HG03520 (cell line): ENCODE data around the gene SCFD2.
A peak's percentile ranks its signal among the peaks of the same experiment; 100 is the strongest.

ENCODE experiments used
- ATAC-seq: cut with Tn5 transposase; IDR thresholded peaks from one replicate; pipeline ENCODE4 v1.9.1; 2021; ENCODE audit warnings: mild to moderate bottlenecking, moderate library complexity; ENCODE audit not compliant: unreplicated experiment

The SCFD2 gene

GRCh38 chr4:53118676-53119075 lies 247.2 kb downstream of the SCFD2 start:
- no peak for ATAC-seq

DNA sequence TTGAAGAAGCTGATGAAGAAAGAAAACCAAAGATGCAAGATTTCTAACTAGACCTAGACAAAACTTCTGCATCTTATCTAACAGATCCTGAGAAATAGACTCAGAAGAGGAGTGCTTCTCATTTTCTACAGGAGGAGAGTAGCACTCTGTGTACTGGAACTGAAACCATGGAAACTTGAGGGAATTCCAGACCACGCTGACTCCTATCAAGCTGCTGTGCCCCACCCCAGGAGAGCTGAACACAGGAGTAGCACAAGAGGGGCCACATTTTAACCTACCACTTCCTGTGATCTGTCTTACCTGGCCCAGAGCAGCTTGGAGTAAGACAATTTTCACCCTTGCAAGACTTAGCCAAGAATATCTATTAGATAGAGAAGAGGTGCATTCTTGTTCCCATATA lies 248.9 kb downstream of the SCFD2 start:
- ATAC-seq, result no peak

- peak; percentile 53 for ATAC-seq
Observed at GRCh38 chr4:53113431-53114225, 252.2 kb downstream of the SCFD2 start.

DNA sequence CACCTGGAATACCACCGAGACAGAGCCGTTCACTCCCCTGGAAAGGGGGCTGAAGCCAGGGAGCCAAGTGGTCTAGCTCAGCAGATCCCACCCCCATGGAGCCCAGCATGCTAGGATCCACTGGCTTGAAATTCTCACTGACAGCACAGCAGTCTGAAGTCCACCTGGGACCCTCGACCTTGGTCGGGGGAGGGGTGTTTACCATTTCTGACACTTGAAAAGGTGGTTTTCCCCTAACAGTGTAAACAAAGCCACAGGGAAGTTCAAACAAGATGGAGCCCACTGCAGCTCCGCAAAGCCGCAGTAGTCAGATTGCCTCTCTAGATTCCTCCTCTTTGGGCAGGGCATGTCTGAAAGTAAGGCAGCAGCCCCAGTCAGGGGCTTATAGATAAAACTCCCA lies 260.5 kb downstream of the SCFD2 start:
- no peak for ATAC-seq

DNA sequence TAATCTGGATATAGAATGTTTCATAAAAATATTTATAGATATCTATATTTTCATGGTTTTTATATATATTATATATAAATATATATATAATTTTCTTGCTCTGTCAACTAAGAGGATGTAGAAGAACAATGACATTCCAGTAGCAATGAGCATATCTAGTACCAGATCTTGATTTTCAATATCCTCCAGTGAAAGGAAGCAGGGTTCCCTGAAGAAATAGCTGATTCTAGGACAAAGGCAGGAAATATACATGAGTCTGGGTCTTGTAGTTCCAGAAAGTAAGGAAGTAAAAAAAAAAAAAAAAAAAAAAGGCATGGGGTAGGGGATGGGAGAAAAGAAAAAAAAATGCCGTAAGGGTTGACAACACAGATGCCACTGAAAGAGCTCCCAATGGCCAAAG lies 262.4 kb downstream of the SCFD2 start:
- ATAC-seq, result no peak

DNA sequence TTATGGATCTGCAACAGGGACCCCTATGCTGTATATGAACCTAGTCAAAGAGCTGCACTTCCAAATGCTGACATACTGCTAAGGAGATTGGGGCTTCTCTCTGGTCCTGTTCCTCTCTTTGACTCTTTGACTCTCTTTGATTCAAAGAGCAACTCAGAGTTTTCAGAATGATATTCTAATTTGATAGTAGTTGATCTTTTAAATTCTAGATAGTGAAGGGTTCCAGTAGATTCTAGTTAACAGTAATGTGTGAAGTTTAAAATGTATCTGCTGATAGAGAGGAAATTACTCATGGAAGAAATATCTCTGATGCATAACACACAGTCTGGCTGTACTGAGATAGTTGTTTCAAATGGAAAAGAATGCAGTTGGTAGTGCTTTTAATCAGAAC lies 264.7 kb downstream of the SCFD2 start:
- ATAC-seq, result no peak

GRCh38 chr4:53100501-53101190 lies 265.2 kb downstream of the SCFD2 start:
- ATAC-seq, result no peak

GRCh38 chr4:53098681-53099121 lies 267.2 kb downstream of the SCFD2 start:
- ATAC-seq, result no peak

DNA sequence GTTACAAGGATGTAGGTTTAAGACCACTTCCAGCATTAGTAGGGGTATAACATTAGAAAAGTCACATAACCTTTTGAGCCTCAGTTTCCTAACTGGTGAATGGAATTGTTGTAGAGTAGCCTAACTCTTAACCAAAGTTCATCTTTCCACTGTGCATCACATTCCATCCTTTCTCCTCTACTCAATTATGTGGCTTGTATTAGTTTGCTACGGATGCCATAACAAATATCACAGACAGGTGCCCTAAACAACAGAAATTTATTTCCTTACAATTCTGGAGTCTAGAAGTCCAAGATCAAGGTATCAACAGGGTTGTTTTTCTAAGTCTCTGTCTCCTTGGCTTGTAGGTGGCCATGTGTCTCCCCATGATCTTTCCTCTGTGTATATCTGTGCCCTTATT lies 271.8 kb downstream of the SCFD2 start:
- ATAC-seq, result no peak

- no peak for ATAC-seq
Observed at GRCh38 chr4:53089936-53090729, 275.7 kb downstream of the SCFD2 start.

DNA sequence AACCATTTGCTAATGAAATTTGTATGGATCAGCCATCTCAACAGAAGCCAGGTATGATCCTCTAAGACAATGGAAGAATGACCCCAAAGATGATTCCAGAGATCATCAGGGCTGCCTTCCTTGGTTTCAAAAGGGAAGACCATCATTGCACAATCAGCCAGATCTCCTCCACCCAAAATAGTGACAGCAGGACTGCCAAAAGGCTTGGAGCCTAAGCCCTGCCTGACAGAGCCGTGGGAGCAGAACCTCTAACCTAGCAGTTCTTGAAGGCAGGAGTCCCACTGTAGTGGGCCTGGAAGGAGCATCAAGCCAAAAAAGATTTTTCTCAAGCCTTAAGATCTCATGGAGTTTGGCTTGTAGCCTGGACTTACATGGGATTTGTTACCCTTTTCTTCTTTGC lies 277.7 kb downstream of the SCFD2 start:
- no peak for ATAC-seq

GRCh38 chr4:53076374-53076958 lies 289.4 kb downstream of the SCFD2 start:
- no peak for ATAC-seq

GRCh38 chr4:53075162-53075785 lies 290.6 kb downstream of the SCFD2 start:
- no peak for ATAC-seq

DNA sequence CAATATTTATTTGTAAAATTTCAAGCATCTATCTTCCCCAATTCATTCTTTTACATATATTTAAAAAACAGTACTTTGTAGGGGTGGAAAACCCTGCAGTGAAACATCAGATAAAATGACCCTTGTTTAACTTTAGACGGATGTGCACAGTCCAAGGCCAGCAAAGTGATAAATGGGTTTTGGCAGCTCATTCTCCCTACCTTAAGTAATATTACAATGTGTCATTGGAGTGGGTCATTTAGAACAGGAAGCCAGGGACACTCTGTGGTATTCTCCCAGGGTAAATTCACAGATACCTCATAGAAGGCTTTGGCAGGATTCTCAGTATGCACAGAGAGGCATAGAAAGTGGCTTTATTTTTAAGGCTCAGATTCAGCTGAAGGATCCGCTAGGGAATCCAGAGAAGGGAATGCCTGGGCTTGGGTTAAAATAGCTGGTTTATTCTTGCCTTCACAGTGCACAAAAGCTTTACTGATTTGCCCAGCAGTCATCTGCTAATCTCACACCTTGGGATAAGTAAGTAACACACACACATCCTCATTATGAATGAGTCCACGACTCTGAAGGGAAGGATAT lies 297.0 kb downstream of the SCFD2 start:
- no peak for ATAC-seq

DNA sequence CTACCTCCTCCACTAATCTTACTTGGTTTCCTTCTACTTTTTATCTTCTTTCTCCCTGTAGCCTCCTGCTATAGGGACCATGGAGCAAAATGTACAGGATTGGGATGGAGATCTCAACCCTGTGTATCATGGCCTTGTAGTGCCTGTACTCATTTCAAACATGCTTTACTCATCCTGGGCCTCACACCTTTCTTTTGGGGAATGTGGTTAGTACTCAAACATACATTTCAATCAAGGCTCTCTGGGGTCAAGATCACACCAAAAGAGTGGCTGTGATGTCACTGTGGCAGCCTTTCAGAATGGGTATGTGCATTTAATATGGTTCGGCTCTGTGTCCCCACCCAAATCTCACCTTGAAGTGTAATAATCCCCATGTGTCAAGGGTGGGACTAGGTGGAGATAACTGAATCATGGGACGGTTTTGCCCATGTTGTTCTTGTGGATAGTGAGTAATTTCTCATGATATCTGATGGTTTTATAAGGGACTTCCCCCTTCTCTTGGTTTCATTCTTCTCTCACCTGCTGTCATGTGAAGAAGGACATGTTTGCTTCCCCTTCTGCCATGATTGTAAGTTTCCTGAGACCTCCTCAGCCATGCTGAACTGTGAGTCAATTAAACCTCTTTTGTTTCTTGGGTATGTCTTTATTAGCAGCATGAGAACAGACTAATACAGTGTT lies 298.6 kb downstream of the SCFD2 start:
- ATAC-seq, result no peak

DNA sequence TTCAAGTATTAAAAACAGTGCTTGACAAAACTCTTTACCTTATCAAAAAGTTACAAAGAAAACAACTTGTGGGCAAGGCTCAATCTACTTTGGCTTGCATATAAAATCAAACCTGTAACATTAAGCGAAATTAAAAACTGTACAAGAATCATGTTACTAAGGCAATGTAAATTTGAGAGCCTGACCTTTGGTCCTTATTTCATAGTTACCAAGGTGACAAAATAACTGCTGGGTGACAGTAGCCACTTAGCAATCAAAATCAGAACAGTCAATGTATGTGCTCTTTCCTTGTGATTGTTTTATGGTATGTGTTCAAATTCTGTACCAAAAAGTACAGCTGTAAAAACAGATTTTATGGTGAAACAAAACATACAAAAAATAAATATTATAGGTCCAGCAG lies 299.7 kb downstream of the SCFD2 start:
- no peak for ATAC-seq

DNA sequence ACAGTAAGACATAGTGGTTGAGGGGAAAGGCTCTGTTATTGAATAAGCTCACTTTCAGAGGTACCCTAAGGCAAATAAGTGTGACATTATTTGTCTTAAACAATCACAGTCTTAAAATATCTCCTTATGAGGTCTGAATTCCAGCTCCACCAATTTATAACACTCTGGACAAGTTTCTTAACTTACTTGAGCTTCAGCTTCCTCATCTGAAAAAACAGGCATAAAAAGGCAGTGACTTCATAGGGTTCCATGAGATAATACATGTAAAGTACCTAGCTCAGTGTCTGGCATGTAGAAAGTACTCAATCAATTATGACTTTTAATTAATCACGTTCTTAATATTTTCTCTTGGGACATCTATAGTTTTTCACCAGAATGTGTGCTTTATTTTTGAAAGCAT lies 301.3 kb downstream of the SCFD2 start:
- no peak for ATAC-seq

DNA sequence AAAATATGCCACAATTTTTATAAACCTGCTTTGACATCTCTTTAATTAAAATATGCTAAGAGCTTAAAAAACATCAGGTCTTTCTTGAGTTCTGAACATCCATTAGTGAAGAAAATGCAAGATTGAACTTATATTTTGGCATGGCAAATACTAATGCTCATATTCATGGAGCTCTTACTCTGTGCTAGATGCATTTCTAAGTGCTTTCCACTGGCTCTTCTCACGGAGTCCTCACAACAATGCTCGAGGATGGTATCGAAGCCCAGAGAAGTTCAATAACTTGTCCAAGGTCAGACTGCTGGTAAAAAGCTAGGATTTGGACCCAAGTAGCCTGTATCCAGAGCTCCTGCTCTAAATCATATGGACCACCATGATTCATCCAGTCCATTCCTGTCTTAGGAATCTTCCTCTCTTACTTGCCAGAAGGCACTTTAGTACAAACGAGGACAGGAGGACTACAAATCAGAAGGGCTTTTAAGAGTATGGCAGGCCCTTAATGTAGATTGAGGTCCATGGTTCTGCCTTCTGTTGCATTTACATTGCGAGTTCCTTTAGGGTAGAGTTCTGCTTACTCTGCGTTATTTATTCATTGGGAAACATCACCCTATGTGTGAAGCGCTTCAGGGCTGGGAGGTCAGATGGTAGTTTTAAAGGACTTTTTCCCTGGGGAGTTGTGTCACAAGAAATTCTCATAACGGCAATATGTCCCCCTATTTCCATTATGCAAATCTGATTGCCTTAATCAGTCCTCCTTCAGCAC lies 304.6 kb downstream of the SCFD2 start:
- no peak for ATAC-seq

DNA sequence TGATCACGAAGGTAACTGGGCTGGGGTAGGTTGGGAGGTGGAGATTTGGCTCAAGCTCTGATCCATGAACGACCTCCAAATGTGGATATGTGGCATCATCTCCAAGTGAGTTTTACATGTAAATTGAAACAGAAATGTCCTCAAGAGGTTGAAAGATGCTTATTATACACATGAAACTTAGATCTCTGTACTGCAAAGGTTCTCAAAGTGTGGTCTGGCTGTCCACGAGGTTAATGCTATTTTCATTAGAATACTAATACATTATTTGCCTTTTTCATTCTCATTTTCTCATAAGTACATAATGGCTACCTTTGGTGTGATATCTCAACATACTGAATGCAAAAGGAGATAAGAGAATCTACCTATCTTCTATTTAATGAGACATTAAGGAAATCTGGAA lies 305.6 kb downstream of the SCFD2 start:
- ATAC-seq, result no peak
